Anterior cingulate cortex (tissue), 58 donors: Measurements from ENCODE around the gene SLC24A3.
"Not testable (repeated sequence)": the region's sequence is repeated elsewhere in the genome, so short reads cannot be mapped to it uniquely, and the experiment has no call there.

ENCODE experiments used
- DNase-seq, 58 donors: peaks; one replicate each; lab custom pipeline; 2025; lab: John Stamatoyannopoulos, UW

Gene SLC24A3

GRCh38 chr20:19648024-19648423 is 435.6 kb downstream of the SLC24A3 start:
- DNase-seq: no peak

GRCh38 chr20:19649041-19649440 is 436.6 kb downstream of the SLC24A3 start:
- DNase-seq: no peak

DNA sequence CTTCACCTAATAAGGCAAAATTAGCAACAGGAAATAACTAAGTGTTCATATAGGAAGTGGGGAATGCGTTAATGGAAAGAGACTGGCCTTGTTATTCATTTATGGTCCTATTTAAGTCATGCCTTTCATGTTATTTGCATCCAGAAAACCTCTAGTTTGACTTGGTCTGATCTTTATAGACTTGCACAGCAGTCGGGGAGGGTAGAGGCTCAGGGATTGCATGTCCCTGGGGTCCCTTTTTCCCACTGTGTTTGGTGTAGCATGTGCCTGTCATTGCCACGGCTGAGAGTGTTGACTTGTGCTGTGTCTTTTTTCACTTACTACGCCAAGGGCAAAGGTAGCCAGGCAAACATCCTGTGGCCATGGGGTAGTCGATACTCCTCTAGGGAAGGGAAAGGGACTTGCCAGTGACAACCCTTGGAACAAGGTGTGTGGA is 440.2 kb downstream of the SLC24A3 start:
- DNase-seq: no peak

GRCh38 chr20:19653327-19653726 is 440.9 kb downstream of the SLC24A3 start:
- no peak for DNase-seq

- DNase-seq: no peak
Observed at GRCh38 chr20:19654921-19655320, 442.5 kb downstream of the SLC24A3 start.

DNA sequence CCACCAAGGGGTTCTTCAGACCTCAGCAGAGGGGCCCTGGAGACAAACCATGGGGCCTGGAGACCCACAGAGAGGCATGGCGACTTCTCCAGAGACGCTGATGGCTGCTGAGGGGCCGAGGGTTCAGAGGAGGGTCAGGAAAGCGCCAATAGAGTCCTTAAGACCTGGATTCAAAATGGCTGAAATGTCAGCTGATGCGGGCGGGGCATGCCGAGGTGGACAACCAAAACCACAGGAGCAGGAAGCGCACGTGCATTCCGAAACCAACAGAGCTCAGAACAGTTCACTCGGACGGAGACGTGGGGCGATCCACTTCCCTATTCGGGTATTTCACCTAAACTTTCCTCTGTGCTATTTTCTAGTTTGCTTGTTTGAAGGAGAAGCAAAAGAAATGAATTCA is 445.7 kb downstream of the SLC24A3 start:
- no peak for DNase-seq

DNA sequence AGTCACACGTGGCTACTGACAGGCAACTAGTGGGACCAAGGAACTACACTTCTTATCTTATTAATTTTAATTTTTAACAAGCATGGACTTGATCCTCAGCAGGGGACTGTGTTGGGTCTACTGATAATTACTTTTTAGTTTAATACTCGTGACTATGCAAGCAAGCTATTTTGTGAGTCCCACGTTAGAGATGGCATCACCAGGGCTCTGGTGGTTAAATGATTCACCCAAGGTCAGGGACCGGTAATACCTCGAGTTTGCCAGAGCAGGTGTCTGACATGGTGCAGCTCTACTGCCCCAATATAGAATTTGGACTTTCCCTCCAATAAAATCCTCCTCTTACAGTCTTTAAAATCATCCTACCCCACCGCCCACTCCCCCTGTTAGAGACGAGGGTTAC is 447.0 kb downstream of the SLC24A3 start:
- DNase-seq: no peak

GRCh38 chr20:19660808-19661378 is 448.5 kb downstream of the SLC24A3 start:
- DNase-seq: peak in 1 of 58 donors; percentile 0

DNA sequence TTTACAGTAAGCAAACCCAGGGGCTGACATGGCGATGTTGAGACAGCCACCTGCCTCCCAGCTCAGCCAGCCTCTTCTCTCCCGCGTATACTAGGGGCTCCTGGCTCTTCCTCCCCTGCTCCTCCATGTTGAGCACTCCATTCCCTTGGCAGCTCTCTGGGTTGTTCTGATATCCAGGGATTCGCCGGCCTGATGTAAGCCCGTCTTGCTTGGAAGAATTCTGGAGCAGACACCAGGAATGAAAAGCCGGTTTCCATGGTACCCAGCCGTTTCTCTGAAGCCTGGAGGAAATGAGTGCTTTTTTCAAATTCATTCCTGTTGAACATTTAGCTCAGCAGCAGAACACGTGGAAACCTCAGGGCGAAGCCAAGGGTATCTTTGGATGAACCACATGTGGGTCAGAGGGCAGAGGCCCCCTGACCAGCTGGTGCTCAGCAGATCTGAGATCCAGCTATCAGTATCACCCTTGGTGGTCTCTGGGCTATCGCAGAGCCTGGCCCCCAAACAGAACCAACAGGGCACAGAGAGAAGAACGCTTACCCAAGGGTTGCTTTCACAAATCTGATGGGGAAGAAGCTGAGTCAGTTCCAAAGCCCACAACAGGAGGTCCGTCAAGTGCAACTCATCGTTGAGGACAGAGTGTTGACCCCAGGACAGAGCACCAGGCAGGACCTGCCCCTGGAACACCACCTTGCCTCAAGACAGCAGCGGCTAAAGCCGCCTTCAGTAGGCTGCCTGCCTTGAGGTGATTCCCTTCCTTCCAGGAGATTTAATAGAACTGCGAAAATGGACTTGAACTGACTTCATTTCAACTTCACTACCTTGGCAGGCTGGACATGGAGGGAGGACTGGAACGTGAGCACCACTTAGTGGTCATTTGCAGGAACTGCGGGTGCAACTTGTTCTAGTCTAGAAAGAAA is 449.5 kb downstream of the SLC24A3 start:
- peak in 55 of 58 donors; percentile 5 to 79 (median 40) for DNase-seq

- no peak for DNase-seq
Observed at GRCh38 chr20:19662637-19662995, 450.2 kb downstream of the SLC24A3 start.

DNA sequence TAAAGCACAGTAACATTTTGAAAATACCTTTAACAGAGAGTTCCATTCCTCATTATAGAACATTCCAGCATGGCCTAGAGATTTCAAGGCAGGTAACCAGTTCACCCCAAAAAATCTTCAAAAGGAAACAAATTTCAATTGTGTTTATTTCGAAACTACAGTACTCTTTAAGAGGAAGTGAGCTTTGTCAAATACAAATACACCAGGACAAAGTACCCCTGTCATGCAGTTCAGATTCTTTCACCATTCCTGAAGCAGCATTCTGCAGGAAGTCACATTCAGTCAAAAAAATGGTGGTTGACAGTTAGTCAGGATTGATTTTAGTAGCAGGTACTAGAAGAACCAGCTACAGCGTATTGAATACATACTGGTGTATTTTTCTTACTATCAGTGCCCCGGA is 456.0 kb downstream of the SLC24A3 start:
- no peak for DNase-seq

DNA sequence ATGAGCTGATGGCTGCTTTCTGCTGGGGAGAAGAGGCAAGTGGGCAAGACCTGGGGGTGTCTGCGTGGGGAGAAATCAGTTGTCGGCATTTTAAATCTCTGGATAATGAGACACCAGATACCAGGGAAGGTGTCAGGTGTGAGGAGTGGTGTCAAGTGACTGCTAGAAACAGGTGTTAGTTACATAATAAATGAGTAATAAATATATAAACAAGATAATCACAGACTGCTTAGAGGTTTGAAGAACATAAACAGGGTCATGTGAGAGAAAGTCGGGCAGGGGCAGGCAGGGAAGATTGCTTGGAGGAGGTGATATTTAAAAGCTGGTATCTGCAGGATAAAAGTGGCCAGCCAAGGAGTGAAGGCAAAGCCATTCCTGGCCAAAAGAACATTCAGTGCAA is 458.4 kb downstream of the SLC24A3 start:
- no peak for DNase-seq

GRCh38 chr20:19671374-19671773 is 458.9 kb downstream of the SLC24A3 start:
- DNase-seq: no peak

DNA sequence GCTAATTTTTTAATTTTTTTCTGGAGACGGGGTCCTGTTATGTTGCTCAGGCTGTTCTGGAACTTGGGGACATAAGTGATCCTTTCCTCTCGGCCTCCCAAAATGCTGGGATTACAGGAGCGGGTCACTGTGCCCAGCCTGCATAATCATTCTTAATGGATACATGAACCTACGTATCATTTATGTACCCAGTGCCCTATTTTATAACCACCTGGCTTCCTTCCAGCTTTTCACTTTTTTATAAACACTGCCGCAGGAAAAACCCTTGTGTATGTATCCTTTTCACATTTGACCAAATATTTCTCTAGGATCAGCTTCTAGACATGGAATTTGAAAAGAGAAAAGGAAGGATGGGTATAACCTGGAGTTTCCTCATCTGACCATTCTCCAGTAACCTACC is 460.1 kb downstream of the SLC24A3 start:
- DNase-seq: no peak

DNA sequence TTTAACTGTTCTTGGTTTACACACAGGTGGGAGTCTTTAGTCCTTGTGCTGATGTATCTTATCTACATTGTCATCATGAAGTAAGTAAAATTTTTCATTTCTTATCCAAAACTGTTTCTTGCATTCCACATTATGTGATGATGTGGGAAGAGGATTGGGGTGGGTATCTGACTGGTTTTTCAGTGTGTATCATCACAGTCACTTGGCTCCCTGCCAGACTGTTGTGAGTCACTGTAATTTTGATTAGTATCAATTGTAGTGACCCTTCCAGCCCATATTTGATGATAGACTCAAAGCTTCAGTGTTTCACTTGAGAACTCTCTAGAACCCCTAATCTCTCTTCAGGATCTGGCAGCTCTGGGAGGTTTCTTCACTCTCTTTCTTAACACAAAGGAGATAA is 461.1 kb downstream of the SLC24A3 start:
- DNase-seq: peak in 1 of 58 donors; percentile 5

DNA sequence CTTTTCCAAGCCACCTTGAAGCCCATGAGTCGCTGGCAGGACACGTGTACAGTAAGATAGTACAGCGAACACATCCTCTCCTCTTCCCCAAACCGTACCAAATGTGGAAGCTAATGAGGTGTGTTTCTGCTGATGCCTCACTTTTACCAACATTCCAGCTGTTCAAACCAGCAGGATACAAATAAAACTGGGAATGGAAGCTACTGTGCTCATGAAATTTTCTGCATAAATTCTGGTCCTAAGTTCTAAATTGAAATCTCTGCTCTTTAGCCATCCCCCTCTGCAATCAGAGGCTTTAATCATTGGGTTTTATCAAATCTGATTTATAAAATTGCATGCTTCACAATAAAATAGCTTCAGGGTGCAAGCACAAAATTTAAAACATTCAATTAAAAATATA is 463.8 kb downstream of the SLC24A3 start:
- peak in 1 of 58 donors; percentile 2 for DNase-seq

DNA sequence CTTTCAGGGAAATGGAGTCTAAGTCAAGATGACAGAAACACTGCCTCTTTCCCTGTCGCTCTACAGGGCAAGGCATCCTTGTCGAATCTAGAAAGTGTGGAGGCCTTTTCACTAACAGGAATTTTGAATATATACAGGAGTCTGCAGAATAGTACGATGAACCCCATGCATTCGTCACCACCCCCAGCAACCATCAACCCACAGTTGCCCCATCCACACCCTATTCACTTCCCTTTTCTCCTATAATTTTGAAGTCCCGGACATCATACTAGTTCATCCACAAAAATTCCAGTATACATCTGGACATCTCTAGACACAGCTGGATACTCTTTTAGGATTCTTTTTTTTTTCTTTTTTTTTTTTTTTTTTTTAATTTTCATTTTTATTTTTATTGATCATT is 464.9 kb downstream of the SLC24A3 start:
- no peak for DNase-seq

DNA sequence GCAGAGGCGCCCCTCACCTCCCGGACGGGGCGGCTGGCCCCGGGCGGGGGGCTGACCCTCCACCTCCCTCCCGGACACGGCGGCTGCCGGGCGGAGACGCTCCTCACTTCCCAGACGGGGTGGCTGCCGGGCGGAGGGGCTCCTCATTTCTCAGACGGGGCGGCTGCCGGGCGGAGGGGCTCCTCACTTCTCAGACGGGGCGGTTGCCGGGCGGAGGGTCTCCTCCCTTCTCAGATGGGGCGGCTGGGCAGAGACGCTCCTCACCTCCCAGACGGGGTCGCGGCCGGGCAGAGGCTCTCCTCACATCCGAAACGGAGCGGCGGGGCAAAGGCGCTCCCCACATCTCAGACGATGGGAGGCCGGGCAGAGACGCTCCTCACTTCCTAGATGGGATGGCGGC is 466.1 kb downstream of the SLC24A3 start:
- not testable (repeated sequence) for DNase-seq

DNA sequence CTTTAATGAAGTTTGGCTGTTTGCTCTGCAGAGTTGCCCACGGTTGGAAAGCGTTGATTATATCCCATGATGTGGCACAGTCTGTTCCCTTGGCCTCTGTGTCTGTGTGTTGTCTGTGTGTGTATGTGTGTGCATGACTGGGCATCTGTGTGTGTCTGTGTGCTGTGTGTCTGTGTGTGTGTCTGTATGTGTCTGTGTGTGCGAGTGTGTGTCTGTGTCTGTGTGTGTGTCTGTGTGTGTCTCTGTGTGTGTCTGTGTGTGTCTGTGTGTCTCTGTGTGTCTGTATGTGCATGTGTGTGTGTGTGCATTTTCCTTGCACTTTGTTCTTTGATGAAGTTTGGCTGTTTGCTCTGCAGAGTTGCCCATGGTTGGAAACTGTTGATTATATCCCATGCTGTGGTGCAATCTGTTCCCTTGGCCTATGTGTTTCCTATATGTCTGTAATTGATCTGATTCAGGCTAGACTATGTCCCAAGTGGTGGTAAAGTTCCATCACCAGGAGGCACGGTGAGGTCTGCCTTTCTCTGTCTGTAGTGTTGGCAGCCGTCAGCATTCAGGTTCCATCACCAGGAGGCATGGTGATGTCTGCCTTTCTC is 467.6 kb downstream of the SLC24A3 start:
- no peak for DNase-seq

DNA sequence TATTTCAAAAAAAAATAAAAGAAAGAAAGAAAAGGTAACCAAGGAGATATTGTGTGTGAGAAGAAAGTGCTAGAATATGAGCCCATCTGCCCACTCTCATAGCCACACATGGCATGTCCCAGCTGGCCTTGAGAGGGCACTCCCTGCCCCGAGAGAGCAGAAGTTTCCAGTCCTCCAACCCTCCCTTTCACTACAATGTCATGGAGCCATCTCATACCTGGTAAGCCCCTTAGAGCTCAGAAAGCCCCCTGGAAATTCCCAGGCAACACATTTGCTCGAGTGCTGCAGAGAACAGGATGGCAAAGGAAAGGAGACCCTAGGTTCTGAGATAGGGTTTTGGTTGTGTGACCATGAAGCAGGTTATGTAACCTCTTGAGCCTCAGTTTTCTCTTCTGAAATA is 469.8 kb downstream of the SLC24A3 start:
- DNase-seq: no peak

DNA sequence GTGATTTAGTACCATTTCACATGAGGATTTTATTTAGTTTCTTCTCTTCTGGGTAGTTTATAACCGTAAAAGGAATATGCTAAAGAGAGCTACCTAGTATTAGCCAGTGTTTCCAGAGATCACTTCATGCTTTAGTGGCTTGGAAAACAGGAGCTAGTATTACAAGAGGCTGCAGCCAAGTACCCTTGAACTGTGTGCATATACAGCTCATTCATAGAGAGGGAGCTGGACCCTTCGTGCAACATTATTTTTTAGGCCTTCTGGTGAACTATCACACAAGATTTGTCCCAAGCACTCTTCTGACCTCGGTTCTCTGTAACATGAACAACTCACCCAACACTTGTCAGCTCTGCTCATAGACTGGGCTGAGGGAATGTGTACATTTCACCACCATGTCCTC is 470.7 kb downstream of the SLC24A3 start:
- no peak for DNase-seq

DNA sequence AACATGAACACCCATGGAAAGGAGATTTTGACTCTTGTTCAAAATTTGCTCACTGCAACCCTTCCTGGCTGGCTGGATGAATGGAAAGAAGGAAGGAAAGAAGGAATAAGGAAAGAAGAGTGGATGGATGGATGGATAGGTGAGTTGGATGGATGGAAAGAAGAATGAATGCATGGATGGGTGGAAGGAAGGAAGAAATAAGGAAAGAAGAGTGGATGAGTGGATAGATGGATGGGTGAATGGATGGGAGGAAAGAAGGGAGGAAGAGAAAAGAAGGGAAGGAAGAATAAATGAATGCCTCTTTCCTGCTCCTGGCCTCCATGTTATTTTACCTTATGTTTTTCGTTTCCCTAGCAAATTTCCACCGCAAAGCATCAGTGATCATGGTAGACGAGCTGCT is 471.4 kb downstream of the SLC24A3 start:
- DNase-seq: no peak
